A549 (cell line): ENCODE results near the gene HGFAC. TPM values are rescaled to one million over a fixed set of nuclear protein-coding genes. Genes with fewer than 3 reads are reported as not detected.

Experiments used
- ATAC-seq, 2 experiments: fragments of 200-7000 bp in 1 of 2; fragments of >200 bp in 1 of 2; cut with Nextera tagmentation in 1 of 2; cut with Tn5 transposase in 1 of 2; 3 replicates each; pipeline versions ENCODE4 v1.8.0 to v1.9.1; 2018 to 2020; ENCODE audit warnings: mild to moderate bottlenecking in 1 of 2, moderate library complexity in 1 of 2
- CTCF ChIA-PET: fragments of 300-600 bp; sonication (Branson Sonifier 250); formaldehyde crosslinking; extraction: SDS; loops from one replicate; lab custom pipeline; 2021; ENCODE audit warnings: antibody characterized with exemption, inconsistent platforms; lab: Yijun Ruan, JAX
- POLR2A ChIA-PET: fragments of 350-600 bp; formaldehyde crosslinking; extraction: SDS; loops from one replicate; lab custom pipeline; 2021; ENCODE audit warnings: antibody characterized with exemption, inconsistent platforms; lab: Yijun Ruan, JAX
- DNase-seq, 2 experiments: peaks; one replicate each; pipeline versions ENCODE4 v3.0.0 to v3.0.0-alpha.2; 2011 to 2016; ENCODE audit warnings: low read depth in 1 of 2, low spot score in 1 of 2
- FAIRE-seq: peaks from 2 replicates; lab custom pipeline; 2011; peaks lifted over from hg19 to GRCh38; lab: Jason Lieb, UNC
- H3K27ac ChIP-seq, 2 experiments: fragments of >200 bp; sonication (Bioruptor Twin); formaldehyde crosslinking; 3 replicates each; pipeline ENCODE4 v1.5.1; 2016 to 2017
- H3K4me1 ChIP-seq: fragments of >200 bp; sonication (Bioruptor Twin); formaldehyde crosslinking; 3 replicates; pipeline ENCODE4 v1.6.1; 2016
- H3K4me2 ChIP-seq: fragments of >200 bp; sonication (Bioruptor Twin); formaldehyde crosslinking; 3 replicates; pipeline ENCODE4 v1.6.1; 2016
- H3K4me3 ChIP-seq: fragments of >200 bp; sonication (Bioruptor Twin); formaldehyde crosslinking; 3 replicates; pipeline ENCODE4 v1.5.1; 2016
- H3K9me3 ChIP-seq: fragments of >200 bp; sonication (Bioruptor Twin); formaldehyde crosslinking; 3 replicates; pipeline ENCODE4 v1.6.1; 2016
- BHLHE40 ChIP-seq: IDR thresholded peaks from 2 replicates; pipeline ENCODE4 v1.6.1; 2012; ENCODE audit warnings: low read depth, low read length, inconsistent platforms
- CBX8 ChIP-seq: fragments of 200-600 bp; sonication (generic); IDR thresholded peaks from 2 replicates; pipeline ENCODE4 v1.6.1; 2016
- FOSB ChIP-seq: fragments of 250-450 bp; sonication (Bioruptor Pico); IDR thresholded peaks from 2 replicates; pipeline ENCODE4 v1.5.0; 2020; ENCODE audit warnings: mild to moderate bottlenecking, moderate library complexity
- HDAC2 ChIP-seq: fragments of 200-600 bp; sonication (generic); IDR thresholded peaks from 2 replicates; pipeline ENCODE4 v1.6.1; 2016
- HOXA7 ChIP-seq: fragments of 250-450 bp; sonication (Bioruptor Pico); IDR thresholded peaks from 2 replicates; pipeline ENCODE4 v1.5.0; 2020; ENCODE audit warnings: mild to moderate bottlenecking, moderate library complexity
- HOXB5 ChIP-seq: fragments of 250-450 bp; sonication (Bioruptor Pico); IDR thresholded peaks from 2 replicates; pipeline ENCODE4 v1.5.0; 2020; ENCODE audit warnings: mild to moderate bottlenecking, moderate library complexity
- JUN ChIP-seq, 2 experiments: fragments of >200 bp; sonication (Bioruptor Twin); formaldehyde crosslinking; IDR thresholded peaks; 2 replicates in 1 of 2; 3 replicates in 1 of 2; pipeline ENCODE4 v1.6.1; 2016 to 2017
- KDM1A ChIP-seq: fragments of 200-600 bp; sonication (generic); IDR thresholded peaks from 2 replicates; pipeline ENCODE4 v1.6.1; 2016; ENCODE audit warnings: low read depth, mild to moderate bottlenecking
- MAFK ChIP-seq: fragments of 450-650 bp; IDR thresholded peaks from 2 replicates; pipeline ENCODE4 v1.6.1; 2014; ENCODE audit not compliant: partially characterized antibody
- MYC ChIP-seq: IDR thresholded peaks from 2 replicates; pipeline ENCODE4 v1.6.1; 2012; ENCODE audit warnings: mild to moderate bottlenecking, inconsistent platforms, low read length, improper control_type of control experiment, borderline replicate concordance
- NFE2L2 ChIP-seq: fragments of 150-350 bp; conservative IDR thresholded peaks from 2 replicates; pipeline ENCODE4 v1.6.1; 2014; ENCODE audit warnings: low read length
- NPAS2 ChIP-seq: fragments of 250-450 bp; sonication (Bioruptor Pico); IDR thresholded peaks from 2 replicates; pipeline ENCODE4 v1.8.0; 2022; ENCODE audit warnings: mild to moderate bottlenecking, moderate library complexity, borderline replicate concordance
- PHF8 ChIP-seq: fragments of 200-600 bp; sonication (generic); IDR thresholded peaks from 2 replicates; pipeline ENCODE4 v1.6.1; 2016; ENCODE audit warnings: low read depth, mild to moderate bottlenecking, antibody characterized with exemption, moderate library complexity, borderline replicate concordance
- RCOR1 ChIP-seq: fragments of 150-350 bp; IDR thresholded peaks from 2 replicates; pipeline ENCODE4 v1.6.1; 2014; ENCODE audit warnings: antibody characterized with exemption, low read length, low read depth
- RNF2 ChIP-seq: fragments of 200-600 bp; sonication (generic); IDR thresholded peaks from 2 replicates; pipeline ENCODE4 v1.6.1; 2016; ENCODE audit warnings: low read depth, mild to moderate bottlenecking, antibody characterized with exemption, moderate library complexity, borderline replicate concordance
- SMC3 ChIP-seq: fragments of >200 bp; sonication (Bioruptor Twin); formaldehyde crosslinking; IDR thresholded peaks from 3 replicates; pipeline ENCODE4 v1.6.1; 2018; ENCODE audit warnings: inconsistent platforms
- ZC3H11A ChIP-seq: fragments of 450-650 bp; IDR thresholded peaks from 2 replicates; pipeline ENCODE4 v1.6.1; 2014; ENCODE audit warnings: antibody characterized with exemption, mild to moderate bottlenecking
- WGBS: methylation state at CpG from one replicate; pipeline ENCODE4 v1.1.6; 2017; ENCODE audit errors: missing lambda C conversion rate; 5-methylcytosine and 5-hydroxymethylcytosine counted together
- polyA plus RNA-seq, 4 experiments: library from polyadenylated mRNA; depleted of rRNA in 3 of 4; stranded (reverse); fragments of >200 nt; fragmentation: RNase III in 1 of 4; extraction: RNeasy Plus Mini Kit Qiagen cat#74134 plus additional on column Dnase treatment in 1 of 4; gene quantifications; 2 replicates in 3 of 4; 3 replicates in 1 of 4; pipeline ENCODE4 v1.2.3, GENCODE V29; 2011 to 2017
- TF ChIP-seq, protein P1 (sequence below): fragments of 150-350 bp; IDR thresholded peaks from 2 replicates; pipeline ENCODE4 v1.6.1; 2014; ENCODE audit warnings: low read depth, mild to moderate bottlenecking, low read length
- TF ChIP-seq, protein P2 (sequence below): fragments of >200 bp; sonication (Bioruptor Twin); formaldehyde crosslinking; IDR thresholded peaks from 3 replicates; pipeline ENCODE4 v1.6.1; 2016
- TF ChIP-seq, protein P3 (sequence below): fragments of >200 bp; sonication (Bioruptor Twin); formaldehyde crosslinking; IDR thresholded peaks from 3 replicates; pipeline ENCODE4 v1.5.1; 2016

Gene HGFAC
- polyA plus RNA-seq, 2 of the 4 experiments (the other 2 are of a cell fraction) = 0.25 TPM; not detected in 1

DNA sequence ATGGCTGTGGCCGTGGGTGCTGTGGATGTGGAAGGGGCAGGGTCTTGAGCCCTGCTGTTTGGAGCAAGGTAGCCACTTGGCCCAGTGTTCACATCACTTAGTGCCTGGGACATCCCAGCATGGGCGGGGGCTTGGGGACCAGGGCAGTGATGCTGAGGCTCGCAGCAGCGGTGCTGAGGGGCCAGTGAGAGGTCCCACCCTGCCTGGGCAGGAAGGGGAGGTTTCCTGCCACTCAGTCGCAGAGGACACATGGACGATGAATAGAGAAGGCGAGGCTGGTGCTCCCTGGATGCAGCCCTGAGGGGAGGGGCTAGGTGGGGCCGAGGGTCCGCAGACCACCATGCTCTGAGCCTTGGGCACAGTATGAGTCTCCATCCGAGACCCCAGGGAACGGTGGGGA lies 47.1 kb downstream of the HGFAC start:
- FAIRE-seq (no peak), DNase-seq (no peak)

DNA sequence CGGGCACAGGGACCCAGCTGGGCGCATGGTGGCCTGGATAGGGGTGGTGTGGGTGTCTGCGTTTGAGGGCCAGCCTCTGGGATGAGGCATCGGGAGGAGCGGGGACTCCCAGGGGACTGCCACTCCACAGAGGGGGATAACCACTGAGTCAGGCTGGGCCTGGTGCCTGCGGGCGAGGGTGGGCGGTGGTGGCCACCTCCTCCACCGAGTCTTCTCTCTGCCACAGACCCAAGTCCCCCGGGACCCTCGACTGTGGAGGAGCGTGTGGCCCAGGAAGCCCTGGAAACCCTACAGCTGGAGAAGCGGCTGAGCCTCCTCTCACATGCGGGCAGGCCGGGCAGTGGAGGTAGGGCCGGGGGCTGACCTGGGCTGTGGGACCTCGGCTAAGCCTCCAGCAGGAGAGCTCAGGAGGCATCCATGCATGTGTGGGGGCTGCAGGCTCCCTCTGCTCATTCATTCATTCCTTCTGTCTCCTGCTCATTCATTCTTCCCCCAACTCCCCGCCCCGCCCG lies 47.7 kb downstream of the HGFAC start:
- Histone ChIP-seq H3K4me2 (no peak overlapping the region), H3K4me1 (peaks cover 16% of the 10 kb centered on the region), H3K27ac (no peak overlapping the region), H3K9me3 (no peaks in the 10 kb centered on the region), H3K4me3 (no peak overlapping the region)
- CTCF ChIA-PET = interaction anchor here (0.8 kb wide), 1 partner anchor 9 kb away, joined by 3 read pairs; no protein-coding TSS in a partner anchor
- TF ChIP-seq ZC3H11A = no peak
- no peak for TF ChIP-seq PHF8
- no peak for TF ChIP-seq NPAS2
- TF ChIP-seq CBX8 = no peak
- TF ChIP-seq, protein P1, sequence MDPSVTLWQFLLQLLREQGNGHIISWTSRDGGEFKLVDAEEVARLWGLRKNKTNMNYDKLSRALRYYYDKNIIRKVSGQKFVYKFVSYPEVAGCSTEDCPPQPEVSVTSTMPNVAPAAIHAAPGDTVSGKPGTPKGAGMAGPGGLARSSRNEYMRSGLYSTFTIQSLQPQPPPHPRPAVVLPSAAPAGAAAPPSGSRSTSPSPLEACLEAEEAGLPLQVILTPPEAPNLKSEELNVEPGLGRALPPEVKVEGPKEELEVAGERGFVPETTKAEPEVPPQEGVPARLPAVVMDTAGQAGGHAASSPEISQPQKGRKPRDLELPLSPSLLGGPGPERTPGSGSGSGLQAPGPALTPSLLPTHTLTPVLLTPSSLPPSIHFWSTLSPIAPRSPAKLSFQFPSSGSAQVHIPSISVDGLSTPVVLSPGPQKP = no peak
- DNase-seq (peak in 1 of 2 experiments; percentile 38), ATAC-seq (peak; percentile 33 to 52; a peak in 4 of 6 replicates), FAIRE-seq (no peak)
- POLR2A ChIA-PET = no interaction called here
- WGBS = 36% methylated on average over 7 of the region's 20 CpGs

More for the DNA sequence above, 47.1 kb downstream of the HGFAC start:
- peaks cover 23% of the 10 kb centered on the region for H3K4me1 ChIP-seq
- ChIA-PET CTCF (no interaction called here), POLR2A (no interaction called here)
- TF ChIP-seq RNF2 = no peak
- no peak for TF ChIP-seq KDM1A
- no peak for TF ChIP-seq HDAC2
- TF ChIP-seq, protein P2, sequence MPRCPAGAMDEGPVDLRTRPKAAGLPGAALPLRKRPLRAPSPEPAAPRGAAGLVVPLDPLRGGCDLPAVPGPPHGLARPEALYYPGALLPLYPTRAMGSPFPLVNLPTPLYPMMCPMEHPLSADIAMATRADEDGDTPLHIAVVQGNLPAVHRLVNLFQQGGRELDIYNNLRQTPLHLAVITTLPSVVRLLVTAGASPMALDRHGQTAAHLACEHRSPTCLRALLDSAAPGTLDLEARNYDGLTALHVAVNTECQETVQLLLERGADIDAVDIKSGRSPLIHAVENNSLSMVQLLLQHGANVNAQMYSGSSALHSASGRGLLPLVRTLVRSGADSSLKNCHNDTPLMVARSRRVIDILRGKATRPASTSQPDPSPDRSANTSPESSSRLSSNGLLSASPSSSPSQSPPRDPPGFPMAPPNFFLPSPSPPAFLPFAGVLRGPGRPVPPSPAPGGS = no peak
- TF ChIP-seq SMC3 = no peak
- TF ChIP-seq, protein P3, sequence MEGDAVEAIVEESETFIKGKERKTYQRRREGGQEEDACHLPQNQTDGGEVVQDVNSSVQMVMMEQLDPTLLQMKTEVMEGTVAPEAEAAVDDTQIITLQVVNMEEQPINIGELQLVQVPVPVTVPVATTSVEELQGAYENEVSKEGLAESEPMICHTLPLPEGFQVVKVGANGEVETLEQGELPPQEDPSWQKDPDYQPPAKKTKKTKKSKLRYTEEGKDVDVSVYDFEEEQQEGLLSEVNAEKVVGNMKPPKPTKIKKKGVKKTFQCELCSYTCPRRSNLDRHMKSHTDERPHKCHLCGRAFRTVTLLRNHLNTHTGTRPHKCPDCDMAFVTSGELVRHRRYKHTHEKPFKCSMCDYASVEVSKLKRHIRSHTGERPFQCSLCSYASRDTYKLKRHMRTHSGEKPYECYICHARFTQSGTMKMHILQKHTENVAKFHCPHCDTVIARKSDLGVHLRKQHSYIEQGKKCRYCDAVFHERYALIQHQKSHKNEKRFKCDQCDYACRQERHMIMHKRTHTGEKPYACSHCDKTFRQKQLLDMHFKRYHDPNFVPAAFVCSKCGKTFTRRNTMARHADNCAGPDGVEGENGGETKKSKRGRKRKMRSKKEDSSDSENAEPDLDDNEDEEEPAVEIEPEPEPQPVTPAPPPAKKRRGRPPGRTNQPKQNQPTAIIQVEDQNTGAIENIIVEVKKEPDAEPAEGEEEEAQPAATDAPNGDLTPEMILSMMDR = no peak
- no peak for TF ChIP-seq MYC
- TF ChIP-seq NFE2L2 = no peak
- TF ChIP-seq JUN (IDR thresholded peaks at IDR 0.05) = no peak
- no peak for TF ChIP-seq HOXB5
- no peak for TF ChIP-seq MAFK
- TF ChIP-seq RCOR1 = no peak
- TF ChIP-seq HOXA7 (CRISPR knock-in tag) = no peak
- no peak for TF ChIP-seq FOSB (CRISPR knock-in tag)
- TF ChIP-seq BHLHE40 = no peak
- no peak for TF ChIP-seq NPAS2
- WGBS = 62% methylated on average over 8 of the region's 11 CpGs
- ATAC-seq = no peak
- no peak overlapping the region for H3K27ac ChIP-seq
- H3K4me3 ChIP-seq = no peak overlapping the region
- H3K9me3 ChIP-seq = no peaks in the 10 kb centered on the region
- H3K4me2 ChIP-seq = no peak overlapping the region
